NCI-H2227 (cell line): ENCODE measurements around the gene MORN4.
"Not testable (repeated sequence)": the region's sequence is repeated elsewhere in the genome, so short reads cannot be mapped to it uniquely, and the experiment has no call there.

Source experiments
- DNase-seq: peaks from one replicate; lab custom pipeline; 2025; ENCODE audit not compliant: unreplicated experiment; lab: John Stamatoyannopoulos, UW

Gene MORN4

DNA sequence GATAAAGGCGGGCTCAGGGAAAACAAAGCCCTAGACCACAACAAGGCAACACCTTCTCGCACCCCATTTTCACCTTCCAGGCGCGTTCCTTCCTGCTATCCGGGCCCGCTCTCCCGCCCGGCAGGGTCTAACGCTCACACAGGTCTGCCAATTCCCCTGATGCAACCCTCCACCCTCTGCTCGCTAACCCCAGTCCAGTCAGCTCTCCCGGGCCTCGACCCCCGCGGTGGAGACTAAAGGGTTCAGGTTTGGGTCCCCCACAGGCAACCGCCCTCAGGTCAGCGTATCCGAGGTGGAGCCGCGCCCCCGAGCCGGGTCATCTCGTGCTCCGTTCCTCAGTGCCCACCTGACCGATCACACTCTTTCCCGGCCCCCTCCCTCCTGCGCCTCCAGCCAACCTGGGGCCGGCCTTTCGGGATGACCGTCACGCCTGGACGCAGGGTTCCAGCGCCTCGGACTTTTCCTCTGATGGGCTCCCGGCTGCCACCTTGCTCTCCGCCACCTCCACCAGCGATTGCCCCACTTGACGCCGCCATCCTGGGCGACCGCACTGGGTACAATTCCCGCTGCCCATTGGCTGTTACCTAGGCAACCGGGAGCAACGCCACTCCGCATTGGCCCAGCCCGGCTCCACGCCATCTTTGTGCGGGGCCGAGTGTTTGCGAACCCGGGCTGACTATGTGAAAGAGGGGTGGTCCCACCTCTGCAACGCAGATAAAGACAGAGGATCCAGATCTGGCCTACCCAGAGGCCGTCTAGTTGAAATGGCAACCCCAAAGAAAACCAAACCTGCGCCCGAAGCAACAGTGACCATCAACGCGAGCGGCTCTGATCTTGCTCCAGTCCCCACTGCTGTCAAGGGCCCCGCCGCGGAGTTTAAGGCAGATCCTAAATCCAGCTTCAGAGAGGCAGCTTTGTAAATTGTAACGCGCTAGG, at the start of gene MORN4:
Gene MORN4, minus strand, starts transcription at position 552 of the 936 bp plus-strand sequence. CDS start 13,847 bp downstream, outside the sequence.
- DNase-seq = peak; percentile 95

DNA sequence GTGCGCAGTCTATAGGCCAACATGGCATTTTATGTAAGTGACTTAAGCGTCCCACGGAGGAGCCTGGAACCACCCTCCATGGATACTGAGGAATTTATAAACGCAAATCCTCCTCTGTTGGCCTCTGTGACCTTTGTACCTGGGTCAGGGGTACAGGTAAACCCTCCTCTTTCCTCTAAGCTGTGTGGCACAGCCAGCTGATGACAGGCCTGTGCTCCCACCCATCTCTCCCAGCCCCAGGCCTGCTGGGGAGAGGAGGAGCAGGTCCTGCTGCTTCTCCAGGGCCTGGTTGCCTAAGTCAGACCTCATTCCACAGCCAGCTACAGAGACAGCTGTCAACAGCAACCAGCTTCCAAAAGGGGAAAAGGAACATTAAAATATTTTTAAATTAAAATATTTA, 48.7 kb upstream of the MORN4 start:
- DNase-seq = no peak

DNA sequence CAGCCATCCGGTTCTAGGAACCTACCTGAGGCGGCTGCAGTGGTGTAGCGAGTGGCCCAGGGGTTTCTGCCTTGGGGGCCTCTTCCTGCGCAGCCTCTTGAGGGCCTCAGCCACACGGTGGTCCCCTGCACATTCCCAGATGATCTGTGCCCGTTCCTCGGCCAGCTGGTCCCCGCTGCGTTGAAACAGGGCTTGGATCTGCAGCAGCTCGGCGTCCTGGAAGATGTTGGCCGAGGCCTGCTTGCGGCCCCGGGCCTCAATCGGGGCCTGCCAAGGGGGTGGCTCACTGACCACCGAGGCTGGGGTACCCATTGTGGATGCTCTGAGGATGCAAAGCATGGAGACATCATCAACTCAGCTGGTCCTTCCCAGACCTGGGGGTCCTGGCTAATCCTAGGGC, 46.3 kb upstream of the MORN4 start:
- no peak for DNase-seq

DNA sequence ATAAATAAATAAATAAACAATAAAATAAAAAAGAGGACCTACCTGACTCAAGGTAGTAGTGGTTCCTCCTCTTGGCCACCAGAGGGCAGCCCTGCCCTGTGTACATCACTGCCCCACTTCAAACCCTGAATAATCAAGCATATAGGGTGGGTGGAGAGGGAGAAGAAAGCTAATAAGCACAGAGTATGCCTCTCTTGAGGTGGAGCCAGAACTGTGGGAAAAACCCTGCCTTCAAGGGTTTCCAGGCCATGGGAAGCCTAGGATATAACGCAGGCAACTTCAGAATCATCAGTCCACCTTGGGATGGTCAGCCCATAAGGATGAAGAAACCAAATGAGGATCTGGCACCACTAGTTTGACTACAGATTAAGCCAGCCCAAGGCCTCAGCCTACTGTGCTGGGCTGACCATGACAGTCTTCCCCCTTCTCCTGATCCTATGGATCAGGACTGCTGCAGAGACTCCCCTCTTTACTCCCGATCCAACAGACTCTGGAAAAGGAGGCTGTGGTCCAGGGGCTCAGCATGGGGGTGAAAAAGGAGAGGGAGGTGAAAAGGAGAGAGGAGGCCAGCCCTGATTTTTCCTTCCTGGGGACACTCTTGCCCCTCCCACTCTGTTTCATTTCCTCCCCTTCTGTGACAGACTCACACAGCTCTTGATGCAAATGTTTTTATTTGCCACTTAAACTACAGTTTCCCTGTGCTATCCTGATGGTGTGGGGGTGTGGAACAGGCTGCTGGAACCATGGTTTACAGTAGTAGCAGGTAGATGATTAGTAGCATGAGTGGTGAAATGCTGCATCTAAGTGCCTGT, 43.7 kb upstream of the MORN4 start:
- DNase-seq = peak; percentile 53

DNA sequence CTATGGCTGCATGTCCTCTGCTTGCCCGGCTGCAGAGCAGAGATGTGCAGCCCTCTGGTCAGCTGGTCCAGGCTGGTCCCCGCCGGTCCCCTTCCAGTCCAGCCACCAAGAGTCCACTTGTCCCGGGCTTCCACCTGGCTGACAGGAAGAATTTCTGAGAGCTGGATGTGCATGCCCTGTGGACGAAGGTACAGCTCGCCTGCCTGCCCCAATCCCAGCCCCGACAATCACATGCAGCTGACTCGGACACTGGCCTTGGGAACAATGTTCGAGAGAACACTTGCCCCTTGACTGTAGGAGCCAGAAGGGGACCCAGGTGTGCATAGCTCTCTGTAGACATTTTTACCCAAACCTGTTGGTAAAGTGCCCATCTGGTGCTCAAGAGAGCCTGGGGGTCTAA, 41.9 kb upstream of the MORN4 start:
- DNase-seq = no peak

DNA sequence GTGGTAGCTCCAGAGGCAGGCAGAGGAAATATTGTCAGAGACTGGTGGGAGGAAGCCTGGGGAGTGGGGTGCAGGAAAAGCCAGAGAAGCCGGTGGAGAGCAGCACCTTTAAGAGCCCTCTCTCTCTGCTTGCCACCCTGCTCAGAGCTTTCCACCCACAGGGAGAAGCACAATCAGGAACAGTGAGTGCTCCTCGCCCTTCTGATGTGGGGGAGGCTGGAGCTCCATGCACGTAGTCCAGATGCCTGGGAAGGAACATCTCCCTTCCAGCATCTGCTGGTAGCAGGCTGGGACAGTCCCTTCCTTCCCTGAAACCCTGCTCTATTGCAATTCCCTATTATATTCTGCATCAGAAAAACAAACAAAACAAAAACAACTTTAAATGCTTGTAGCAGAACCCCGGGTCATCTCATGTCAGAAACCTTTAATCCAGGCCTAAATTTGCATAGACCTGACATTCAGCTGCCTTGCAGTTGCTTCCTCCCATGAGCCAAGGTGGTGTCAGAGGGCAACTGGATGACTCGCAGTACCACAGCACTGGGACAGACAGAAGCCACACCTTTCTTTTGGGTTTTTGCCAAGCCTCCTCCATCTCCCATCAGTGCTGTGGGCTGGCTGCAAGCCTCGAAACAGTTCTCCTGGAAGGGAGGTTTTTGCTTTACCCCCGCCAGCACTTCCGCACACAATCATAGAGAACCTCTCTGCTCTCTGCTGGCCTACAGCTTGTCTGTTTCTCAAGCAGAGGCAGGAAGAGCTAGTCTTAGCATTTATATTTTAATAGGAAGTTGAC, 40.6 kb upstream of the MORN4 start:
- DNase-seq = no peak

DNA sequence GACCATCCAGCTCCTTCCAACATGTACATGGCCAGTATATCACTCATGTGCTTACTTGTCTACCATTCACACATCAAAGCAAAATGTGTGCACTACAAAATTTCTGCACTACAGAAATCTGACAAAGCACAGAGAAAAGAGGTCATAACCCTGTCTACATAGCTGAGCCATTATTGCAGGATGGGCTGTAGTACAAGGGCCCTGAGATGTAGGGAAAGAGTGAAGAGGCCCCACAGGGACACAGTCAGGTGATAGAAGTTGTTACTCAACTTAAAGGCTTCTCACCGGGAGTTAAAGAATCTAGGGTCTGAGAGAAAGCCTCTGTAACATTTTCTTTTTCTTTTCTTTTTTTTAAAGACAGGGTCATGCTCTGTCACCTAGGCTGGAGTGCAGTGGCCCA, 36.3 kb upstream of the MORN4 start:
- no peak for DNase-seq

DNA sequence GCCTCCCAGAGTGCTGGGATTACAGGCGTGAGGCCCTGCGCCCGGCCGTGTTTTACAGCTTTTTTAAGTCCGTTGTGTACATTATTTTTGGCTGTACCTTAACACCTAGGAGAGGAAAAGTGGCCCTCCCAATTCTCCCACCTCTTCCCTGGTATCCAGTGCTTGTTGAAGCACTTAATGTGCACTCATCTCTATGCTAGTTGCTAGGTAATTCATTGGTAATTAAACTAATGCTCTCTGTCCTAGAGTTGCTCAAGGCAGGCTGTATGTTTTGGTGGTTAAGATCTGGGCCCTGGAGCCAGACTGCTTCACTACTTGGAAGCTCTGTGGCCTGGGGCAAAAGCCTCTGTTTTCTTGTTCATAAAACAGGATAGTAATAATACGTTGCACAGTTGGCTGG, 34.2 kb upstream of the MORN4 start:
- DNase-seq = no peak

DNA sequence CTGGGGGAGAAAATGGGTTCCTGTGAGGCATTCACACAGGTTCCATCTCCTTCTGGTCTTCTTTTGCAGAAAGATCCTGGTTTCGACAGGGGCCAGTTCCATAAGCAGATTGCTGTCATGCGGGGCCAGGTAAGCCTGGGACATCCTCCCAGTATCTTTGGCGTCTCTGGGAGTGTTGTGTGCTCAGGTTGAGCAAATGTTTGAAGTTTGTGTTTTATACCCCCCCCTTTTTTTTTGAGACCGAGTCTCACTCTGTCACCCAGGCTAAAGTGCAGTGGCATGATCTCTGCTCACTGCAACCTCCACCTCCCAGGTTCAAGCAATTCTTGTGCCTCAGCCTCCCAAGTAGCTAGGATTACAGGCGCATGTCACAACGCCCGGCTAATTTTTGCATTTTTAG, 33.7 kb upstream of the MORN4 start:
- DNase-seq = no peak

DNA sequence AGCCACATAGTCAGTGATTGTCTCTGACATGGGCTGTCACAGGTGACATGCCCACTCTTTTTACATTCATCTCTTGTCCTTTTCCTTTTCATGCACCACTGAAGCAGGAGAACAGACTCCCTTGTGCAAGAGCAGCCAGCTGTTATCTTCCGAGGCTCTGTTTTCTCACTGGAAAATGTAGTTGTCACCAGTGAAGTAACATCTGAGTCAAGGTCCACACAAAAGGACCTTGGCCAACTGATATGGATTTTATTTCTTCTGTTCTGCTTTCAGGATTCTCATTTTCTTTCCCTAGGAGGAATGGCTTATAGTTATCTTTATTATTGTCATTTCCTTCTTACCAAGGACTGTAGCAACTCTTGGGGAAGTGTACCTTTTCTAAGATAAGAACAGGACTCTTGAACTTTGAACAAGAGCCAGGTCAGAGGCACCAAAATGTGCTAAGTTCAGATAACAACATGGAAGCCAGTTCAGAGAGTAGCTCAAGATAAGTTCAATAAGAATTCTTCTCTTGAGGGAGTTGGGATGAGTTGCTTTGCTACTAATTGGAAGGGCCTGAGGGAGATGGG, 31.1 kb upstream of the MORN4 start:
- DNase-seq = no peak

DNA sequence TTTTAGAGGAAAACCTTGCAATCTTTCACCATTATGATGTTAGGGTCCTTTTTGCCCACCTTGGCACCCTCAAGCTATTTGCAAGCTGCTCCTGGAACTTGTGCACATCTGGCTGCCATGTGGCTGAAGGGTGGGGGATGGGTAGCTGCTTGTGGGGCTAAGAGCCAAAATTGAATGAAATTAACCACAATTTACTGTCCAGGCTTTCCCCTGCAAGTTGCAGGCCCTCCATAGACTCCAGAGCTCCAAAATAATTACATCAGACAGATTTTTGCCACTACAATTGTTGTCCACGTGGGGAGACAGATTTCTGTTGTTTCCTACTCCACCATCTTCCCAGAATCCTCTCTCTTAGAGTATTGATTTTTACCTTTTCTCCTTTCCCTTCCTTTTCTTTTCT, 26.3 kb upstream of the MORN4 start:
- peak; percentile 6 for DNase-seq

DNA sequence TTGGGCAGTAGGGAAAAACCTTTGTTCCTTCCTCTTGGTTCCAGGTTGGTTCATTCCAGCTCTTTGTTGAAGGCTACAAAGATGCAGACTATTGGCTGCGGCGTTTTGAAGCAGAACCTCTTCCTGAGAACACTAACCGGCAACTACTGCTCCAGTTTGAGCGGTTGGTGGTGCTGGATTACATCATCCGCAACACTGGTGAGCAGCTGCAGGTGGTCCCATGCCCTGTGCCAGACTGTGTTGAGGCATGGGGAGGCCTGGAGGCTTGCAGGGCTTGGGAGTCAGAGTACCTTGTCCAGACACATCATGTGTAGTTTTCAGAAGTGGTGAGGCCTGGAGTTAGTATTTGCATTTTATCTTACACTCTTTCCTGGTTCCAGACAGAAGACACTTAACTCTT, 23.5 kb upstream of the MORN4 start:
- DNase-seq = no peak

DNA sequence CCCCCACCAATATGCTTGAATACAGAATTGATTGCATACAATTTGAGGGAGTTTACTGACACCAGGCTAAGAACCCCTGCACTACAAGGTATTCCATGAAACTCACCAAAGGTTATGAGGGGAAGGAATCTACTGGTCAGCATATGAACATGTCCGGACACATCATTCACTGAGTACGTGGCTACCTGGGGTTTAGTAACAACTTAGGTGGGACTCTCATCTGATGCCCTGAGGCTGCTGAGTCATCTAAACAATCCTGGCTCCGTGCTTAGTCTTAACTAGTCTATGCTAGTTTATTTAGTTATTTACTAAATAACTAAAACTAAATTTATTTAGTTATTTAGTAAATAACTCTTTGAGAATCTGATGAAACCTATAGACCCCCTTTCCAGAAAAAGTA, 18.5 kb upstream of the MORN4 start:
- no peak for DNase-seq

DNA sequence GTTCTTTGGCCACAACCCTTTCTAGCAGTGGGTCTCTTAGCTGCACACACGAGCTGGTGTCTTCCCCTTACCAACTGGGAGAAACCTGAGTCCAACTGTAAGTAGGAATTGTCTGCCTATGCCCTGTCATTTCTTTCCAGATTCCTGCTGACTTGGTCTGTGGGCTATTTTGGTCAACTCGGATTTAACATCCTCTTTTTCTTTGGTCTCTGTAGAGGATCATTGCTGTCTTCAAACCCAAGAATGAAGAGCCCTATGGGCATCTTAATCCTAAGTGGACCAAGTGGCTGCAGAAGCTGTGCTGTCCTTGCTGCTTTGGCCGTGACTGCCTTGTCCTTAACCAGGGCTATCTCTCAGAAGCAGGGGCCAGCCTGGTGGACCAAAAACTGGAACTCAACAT, 17.4 kb upstream of the MORN4 start:
- DNase-seq = no peak

DNA sequence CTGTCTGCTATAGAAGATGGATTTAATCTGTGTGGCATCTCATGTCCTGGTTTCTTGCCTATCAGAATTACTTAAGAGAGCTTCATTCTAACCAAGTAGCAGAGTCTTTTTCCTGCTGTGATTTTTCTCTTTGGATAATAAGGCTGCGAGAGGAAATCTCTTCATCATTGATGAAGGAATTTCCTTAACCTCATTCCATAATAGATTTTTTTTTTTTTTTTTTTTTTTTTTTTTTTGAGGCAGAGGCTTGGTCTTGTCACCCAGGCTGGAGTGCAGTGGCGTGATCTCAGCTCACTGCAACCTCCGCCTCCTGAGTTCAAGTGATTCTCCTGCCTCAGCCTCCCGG, 16.1 kb upstream of the MORN4 start:
- not testable (repeated sequence) for DNase-seq

DNA sequence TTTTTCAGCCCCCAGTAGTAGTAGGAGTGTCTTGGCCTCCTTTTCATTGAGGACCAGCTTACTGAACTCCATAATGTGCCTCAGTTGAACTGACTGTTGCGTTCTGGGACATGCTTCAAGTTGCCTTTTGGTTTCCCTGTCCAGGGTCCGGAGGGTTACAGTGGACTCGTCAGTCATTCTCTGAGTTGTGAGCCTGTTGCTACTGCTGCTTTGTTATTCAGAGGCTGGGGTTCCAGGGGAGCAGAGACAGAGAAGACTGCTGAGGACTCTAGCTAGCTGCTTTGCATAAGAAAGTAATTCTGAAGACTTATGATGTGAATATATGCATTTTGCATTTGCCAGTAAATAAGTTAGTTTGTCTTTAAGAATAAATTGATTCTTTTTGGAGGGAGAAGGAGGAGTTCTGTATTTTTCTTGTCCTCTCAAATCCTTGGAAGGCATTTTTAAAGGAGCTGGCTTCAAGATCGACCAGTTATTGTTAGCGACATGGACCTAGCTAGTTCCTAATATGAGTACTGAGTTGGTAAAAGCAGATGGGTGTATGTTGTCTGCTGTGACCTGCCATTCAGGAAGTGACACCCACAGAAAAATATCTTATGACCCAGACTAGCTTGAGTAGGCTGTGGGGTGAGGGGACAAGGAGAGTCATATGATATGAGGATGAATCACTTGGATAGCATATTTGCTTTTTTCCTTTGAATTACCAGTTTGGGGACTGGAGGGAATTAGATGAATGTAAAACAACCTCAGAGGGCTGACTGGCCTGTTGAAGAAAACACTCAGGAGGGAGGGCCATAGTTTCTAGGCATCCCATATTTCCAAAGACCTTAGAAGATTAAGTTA, 15.5 kb upstream of the MORN4 start:
- DNase-seq = no peak

DNA sequence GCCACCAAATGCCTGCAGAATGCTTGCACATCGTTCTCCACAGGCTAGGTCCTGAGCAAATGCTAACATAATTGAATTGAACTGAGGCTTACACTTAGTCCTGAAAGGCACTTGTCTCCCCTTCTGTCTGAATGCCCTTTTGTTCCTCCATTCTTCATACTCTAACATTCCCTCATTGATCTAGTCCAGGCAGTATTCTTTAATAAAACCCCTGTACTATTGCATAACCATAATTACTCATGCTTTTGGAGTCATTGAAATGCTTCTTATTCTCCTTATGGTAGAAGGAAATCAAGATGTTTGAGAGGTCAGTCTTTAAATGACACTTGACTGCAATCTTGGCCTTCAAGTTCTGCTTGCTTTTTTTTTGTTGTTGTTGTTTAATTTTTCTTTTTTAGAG, 14.3 kb upstream of the MORN4 start:
- DNase-seq = no peak

DNA sequence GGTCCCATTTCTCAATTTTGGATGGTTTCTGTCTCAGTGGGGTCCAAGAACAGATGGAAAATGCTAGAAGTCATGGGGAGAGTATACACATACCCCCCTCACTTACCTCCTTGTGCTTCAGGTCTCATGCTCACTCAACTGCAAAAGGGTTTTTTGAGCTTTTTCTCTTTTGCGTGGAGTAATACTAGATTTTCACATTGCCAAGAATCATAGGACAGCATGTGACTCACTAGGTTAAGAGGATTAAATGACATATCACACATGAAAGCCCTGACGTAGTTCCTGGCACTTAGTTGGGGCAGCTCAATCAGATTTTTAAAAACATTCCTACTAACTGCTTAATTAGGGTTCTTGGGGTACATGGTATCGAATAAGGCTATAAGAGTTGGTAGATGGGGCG, 11.6 kb upstream of the MORN4 start:
- no peak for DNase-seq

DNA sequence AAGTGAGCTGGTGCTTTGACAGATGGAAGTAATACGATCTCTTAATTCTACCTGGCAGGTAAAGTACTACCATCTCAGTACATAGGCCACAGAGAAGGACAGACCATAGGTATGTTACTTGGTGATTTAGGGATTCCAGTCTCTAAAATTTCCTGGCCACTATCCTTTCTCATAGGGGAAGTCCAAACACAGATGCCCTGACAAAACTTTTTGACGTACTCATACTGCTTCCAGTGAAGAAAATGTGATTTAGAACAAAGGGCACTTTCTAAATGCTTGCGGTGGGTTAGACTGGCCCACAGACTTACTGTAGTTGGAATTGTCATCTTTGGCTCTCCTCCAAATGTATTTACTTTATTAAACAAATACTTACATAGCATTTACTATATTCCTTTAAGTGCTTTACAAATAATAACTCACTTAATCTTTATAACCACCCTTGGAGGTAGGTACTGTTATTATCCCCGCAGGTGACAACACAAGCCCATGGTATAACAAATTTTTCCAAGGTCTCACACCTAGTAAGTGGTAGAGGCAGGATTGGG, 10.2 kb upstream of the MORN4 start:
- no peak for DNase-seq
